Measurements from ENCODE around the gene CD52.

DNA sequence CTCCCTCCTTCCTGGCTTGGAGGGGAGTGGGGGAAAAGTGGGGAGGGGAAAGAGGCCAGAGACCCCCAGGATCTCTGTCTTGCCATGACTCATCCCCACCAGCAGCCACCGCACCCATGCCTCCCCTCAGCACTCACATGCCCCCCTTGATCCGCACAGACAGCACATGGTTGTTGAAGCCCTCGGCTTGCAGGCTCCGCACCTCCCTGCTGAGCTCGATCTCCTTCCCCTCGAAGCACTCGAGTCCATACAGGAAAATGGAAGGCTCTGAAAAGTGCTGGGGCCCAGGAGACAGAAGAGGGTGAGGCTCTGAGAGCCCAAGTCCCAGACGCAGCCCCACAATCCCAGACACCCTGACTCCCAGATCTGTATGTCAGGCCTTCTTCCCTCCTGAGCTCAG, 10.8 kb downstream of the CD52 start:
- TF ChIP-seq, protein P1, sequence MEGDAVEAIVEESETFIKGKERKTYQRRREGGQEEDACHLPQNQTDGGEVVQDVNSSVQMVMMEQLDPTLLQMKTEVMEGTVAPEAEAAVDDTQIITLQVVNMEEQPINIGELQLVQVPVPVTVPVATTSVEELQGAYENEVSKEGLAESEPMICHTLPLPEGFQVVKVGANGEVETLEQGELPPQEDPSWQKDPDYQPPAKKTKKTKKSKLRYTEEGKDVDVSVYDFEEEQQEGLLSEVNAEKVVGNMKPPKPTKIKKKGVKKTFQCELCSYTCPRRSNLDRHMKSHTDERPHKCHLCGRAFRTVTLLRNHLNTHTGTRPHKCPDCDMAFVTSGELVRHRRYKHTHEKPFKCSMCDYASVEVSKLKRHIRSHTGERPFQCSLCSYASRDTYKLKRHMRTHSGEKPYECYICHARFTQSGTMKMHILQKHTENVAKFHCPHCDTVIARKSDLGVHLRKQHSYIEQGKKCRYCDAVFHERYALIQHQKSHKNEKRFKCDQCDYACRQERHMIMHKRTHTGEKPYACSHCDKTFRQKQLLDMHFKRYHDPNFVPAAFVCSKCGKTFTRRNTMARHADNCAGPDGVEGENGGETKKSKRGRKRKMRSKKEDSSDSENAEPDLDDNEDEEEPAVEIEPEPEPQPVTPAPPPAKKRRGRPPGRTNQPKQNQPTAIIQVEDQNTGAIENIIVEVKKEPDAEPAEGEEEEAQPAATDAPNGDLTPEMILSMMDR (IDR thresholded peaks at IDR 0.05): no peak
- TF ChIP-seq POLR2A (IDR thresholded peaks at IDR 0.05): no peak

All from testis (tissue), 2 donors.